ENCODE measurements around the gene GSK3B.

The GSK3B gene

DNA sequence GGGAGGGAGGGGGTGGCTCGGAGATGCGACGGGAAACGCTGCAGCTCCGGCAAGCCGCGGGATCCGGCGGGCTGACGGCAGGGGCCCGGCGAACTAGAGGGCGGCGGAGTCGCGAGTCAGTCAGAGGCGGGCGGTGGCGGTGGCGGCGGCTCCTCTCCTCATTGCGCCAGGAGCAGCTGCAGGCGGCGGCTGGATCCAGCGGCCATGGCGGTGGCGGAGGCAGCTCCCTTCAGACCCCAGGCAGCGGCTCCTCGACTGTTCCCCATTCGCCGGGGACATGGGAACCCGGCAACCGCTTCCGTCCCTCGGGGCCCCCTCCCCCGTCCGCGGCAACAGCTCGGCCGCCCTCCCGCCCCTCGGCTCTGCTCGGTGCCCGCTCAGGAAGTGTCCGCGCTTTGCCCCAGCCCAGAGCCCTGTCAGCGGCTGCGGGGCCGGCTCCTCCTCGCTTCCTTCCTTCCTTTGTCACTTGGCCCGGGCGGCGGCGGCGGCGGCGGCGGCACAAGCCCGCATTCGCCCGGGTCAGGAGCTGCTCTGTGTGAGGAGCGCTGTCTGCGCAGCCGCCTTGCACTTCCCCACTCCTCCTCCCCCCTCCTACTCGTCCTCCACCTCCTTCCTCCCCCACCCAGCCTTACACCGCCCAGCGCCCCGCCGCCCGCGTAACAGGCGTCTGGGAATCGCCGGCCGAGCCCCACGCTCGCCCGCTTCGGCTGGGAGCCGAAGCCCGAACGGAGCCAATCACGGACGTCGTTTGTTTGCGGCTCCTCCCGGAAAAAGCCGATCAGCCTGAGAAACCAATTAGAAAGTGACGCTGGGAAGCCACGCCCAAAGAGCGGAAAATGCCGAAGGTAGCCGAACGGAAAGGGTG is at the start of gene GSK3B:
Gene GSK3B, minus strand, starts transcription at position 537 of the 865 bp plus-strand sequence. CDS start 1,013 bp downstream, outside the sequence.
- DNase-seq (ENCODE audit: low spot score) = peak; percentile 99
- Mint-ChIP-seq H3K4me3 (no peak within 1 kb of the TSS), H3K36me3 (ENCODE audit: low read depth) (peaks cover 16% of the 10 kb centered on the region), H3K9me3 (no peaks in the 10 kb centered on the region), H3K4me1 (ENCODE audit: low read depth) (peaks cover 17% of the 10 kb centered on the region), H3K27me3 (ENCODE audit: low read depth) (no peaks in the 10 kb centered on the region), H3K27ac (no peak within 1 kb of the TSS)

DNA sequence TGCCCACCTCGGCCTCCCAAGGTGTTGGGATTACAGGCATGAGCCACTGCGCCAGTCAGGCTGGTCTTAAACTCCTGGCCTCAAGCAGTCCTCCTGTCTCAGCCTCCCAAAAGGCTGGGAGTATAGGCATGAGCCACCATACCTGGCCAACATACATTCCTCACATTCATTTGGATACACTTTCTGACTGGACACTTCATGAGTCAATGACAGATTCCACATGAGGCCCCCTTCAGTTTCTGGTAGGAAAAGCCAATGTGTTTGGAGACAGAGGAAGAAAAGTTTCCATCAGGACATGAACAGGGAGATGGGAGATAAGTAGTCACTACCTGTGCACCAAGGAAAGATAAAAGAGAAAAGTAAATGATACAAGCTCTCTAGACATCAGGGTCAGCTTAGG is 49.4 kb upstream of the GSK3B start:
- H3K27ac Mint-ChIP-seq = no peak overlapping the region
- no peak overlapping the region for H3K4me3 Mint-ChIP-seq
- no peaks in the 10 kb centered on the region for H3K36me3 Mint-ChIP-seq (ENCODE audit: low read depth)
- H3K27me3 Mint-ChIP-seq (ENCODE audit: low read depth) = no peaks in the 10 kb centered on the region
- DNase-seq (ENCODE audit: low spot score) = no peak
- H3K9me3 Mint-ChIP-seq = no peaks in the 10 kb centered on the region
- peaks cover 8% of the 10 kb centered on the region for H3K4me1 Mint-ChIP-seq (ENCODE audit: low read depth)

DNA sequence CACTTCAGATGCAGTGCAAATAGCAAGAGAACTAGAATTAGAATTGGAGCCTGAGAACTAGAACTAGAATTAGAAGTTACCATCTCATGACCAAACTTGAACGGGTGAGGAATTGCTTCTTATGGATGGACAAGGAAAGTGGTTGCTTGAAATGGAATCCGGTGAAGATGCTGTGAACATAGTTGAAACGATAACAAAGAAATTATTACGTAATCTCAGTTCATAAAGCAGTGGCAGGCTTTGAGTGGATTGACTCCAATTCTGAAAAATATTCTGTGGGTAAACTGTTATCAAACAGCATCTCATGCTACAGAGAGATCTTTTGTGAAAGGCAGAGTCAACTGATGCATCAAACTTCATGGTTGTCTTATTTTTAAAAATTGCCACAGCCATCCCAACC is 48.0 kb upstream of the GSK3B start:
- Mint-ChIP-seq H3K9me3 (no peaks in the 10 kb centered on the region), H3K27ac (no peak overlapping the region), H3K4me3 (no peak overlapping the region), H3K36me3 (ENCODE audit: low read depth) (no peaks in the 10 kb centered on the region), H3K4me1 (ENCODE audit: low read depth) (peaks cover 5% of the 10 kb centered on the region), H3K27me3 (ENCODE audit: low read depth) (no peaks in the 10 kb centered on the region)
- DNase-seq (ENCODE audit: low spot score) = no peak

DNA sequence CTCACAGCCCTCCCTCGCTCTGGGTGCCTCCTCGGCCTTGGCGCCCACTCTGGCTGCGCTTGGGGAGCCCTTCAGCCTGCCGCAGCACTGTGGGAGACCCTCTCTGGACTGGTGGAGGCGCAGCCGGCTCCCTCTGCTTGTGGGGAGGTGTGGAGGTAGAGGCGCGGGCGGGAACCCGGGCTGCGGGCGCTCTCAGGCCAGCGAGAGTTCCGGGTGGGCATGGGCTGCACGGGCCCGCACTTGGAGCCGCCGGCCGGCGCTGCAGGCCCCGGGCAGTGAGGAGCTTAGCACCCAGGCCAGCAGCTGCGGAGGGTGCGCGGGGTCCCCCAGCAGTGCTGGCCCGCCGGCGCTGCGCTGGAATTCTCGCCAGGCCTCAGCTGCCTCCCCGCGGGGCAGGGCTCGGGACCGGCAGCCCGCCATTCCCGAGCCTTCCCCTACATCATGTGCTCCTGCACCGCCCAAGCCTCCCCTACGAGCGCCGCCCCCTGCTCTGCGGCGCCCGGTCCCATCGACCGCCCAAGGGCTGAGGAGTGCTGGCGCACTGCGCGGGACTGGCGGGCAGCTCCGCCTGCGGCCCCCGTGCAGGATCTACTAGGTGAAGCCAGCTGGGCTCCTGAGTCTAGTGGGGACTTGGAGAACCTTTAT is 46.0 kb upstream of the GSK3B start:
- DNase-seq (ENCODE audit: low spot score) = no peak
- Mint-ChIP-seq H3K9me3 (no peaks in the 10 kb centered on the region), H3K27ac (no peak overlapping the region), H3K4me1 (ENCODE audit: low read depth) (peaks cover under 1% of the 10 kb centered on the region), H3K4me3 (no peak overlapping the region), H3K36me3 (ENCODE audit: low read depth) (no peaks in the 10 kb centered on the region), H3K27me3 (ENCODE audit: low read depth) (no peaks in the 10 kb centered on the region)

DNA sequence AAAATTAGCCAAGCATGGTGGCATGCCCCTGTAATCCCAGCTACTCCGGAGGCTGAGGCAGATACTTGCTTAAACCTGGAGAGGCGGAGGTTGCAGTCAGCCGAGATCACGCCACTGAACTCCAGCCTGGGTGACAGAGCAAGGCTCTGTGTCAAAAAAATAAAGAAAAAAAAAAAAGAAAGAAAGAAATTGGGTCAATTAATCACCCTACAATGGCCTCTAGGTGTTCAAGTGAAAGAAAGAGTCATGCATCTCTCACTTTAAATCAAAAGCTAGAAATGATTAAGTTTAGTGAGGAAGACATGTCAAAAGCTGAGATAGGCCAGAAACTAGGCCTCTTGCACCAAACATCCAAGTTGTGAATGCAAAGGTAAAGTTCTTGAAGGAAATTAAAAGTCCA is 44.9 kb upstream of the GSK3B start:
- Mint-ChIP-seq H3K36me3 (ENCODE audit: low read depth) (no peaks in the 10 kb centered on the region), H3K4me1 (ENCODE audit: low read depth) (no peaks in the 10 kb centered on the region), H3K9me3 (no peaks in the 10 kb centered on the region), H3K4me3 (no peak overlapping the region), H3K27me3 (ENCODE audit: low read depth) (no peaks in the 10 kb centered on the region), H3K27ac (no peak overlapping the region)
- DNase-seq (ENCODE audit: low spot score) = no peak

DNA sequence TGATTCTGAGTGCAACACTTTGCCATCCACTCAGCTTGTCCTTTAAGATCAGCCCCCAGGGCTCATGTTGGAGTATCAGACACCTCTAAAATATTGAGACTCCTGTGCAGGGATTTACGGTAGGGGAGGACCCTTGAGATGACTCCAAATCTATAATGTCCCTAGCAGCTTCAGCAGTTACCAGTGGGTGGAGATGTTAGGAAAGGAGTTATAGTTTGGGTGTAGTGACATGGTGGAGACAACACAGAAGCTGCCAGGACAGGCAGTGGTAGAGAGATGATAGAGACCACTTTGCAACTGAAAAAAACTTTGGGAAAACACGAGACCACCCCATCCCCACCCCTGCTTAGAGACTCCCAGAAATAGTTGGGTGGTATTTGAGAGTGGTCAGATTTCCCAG is 43.3 kb upstream of the GSK3B start:
- Mint-ChIP-seq H3K4me1 (ENCODE audit: low read depth) (no peaks in the 10 kb centered on the region), H3K4me3 (no peak overlapping the region), H3K9me3 (no peaks in the 10 kb centered on the region), H3K27me3 (ENCODE audit: low read depth) (no peaks in the 10 kb centered on the region), H3K27ac (no peak overlapping the region), H3K36me3 (ENCODE audit: low read depth) (no peaks in the 10 kb centered on the region)
- no peak for DNase-seq (ENCODE audit: low spot score)

DNA sequence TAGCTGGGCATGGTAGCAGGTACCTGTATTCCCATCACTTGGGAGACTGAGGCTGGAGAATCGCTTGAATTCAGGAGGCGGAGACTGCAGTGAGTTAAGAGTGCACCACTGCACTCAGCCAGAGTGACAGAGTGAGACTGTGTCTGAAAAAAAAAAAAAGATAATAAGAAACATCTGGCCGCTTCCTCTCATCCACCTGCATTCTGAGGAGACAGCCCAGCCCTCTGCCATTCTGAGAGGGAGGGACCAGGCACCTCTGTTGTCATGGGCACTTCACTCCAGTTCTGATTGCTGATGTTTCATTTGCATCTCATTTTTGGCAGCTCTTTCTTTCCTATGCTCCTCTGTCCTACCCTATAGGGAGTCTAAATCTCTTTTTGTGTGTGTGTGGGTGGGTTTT is 36.4 kb upstream of the GSK3B start:
- Mint-ChIP-seq H3K27ac (no peak overlapping the region), H3K4me3 (no peak overlapping the region), H3K9me3 (no peaks in the 10 kb centered on the region), H3K4me1 (ENCODE audit: low read depth) (no peaks in the 10 kb centered on the region), H3K36me3 (ENCODE audit: low read depth) (no peaks in the 10 kb centered on the region), H3K27me3 (ENCODE audit: low read depth) (peaks cover 8% of the 10 kb centered on the region)
- no peak for DNase-seq (ENCODE audit: low spot score)

DNA sequence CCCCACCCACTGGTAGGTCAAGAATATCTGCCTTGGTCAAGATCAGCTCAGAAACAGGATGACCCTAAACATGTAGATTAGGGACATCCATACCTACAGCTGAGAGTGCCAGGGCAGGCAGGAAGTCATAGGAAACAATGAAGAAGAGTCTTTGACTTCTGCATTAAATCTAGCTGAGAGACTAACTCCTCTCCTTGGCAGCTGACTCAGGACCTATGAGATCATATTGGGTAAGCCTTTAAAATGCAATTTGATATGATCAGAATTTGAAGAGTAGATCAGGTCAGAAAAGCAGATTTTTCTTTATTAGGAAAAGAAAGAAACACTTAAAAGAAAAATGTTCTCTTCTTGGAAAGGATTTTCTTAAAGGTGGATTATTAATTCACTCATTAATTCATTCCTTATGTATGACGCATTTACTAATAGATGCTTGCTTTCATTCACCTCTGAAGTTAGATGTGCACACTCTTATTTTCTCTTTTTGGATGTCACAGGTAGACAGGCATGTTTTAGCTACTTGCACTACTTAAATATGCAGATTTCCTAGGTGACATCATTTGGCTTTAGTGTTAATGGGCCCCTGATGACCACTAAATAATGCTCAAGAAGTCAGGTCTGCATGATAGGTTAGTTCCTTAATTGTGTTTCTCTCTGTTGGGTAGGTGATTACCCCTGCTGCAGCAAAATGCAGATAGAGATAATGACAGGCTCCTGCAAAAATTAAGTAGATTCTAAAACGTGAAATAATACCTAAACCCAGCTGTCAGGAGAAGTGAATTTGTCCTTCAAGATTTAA is 35.7 kb upstream of the GSK3B start:
- Mint-ChIP-seq H3K4me3 (no peak overlapping the region), H3K27me3 (ENCODE audit: low read depth) (peaks cover 8% of the 10 kb centered on the region), H3K9me3 (no peaks in the 10 kb centered on the region), H3K27ac (no peak overlapping the region), H3K4me1 (ENCODE audit: low read depth) (no peaks in the 10 kb centered on the region), H3K36me3 (ENCODE audit: low read depth) (no peaks in the 10 kb centered on the region)
- no peak for DNase-seq (ENCODE audit: low spot score)

DNA sequence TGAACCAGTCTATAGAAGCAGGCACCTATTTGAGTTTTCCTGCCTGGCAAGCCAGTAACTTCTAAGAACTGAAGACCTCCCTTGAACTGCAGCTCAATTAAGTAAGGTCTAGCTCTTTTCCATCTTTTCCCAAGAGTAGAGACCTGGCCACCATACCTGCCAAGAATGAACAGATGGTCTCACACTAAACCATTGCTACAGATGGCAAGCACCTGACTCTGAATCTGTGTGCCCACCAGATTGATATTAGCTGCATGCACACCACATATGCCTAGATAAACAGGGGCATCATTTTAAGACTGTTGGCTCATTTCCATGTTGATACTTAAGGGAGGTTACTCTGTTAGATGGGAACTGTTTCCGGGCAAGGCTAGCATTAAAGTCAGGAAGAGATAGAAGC is 34.8 kb upstream of the GSK3B start:
- no peaks in the 10 kb centered on the region for H3K36me3 Mint-ChIP-seq (ENCODE audit: low read depth)
- DNase-seq (ENCODE audit: low spot score) = no peak
- H3K4me3 Mint-ChIP-seq = no peak overlapping the region
- no peaks in the 10 kb centered on the region for H3K9me3 Mint-ChIP-seq
- H3K27ac Mint-ChIP-seq = no peak overlapping the region
- H3K27me3 Mint-ChIP-seq (ENCODE audit: low read depth) = peaks cover 8% of the 10 kb centered on the region
- no peaks in the 10 kb centered on the region for H3K4me1 Mint-ChIP-seq (ENCODE audit: low read depth)

DNA sequence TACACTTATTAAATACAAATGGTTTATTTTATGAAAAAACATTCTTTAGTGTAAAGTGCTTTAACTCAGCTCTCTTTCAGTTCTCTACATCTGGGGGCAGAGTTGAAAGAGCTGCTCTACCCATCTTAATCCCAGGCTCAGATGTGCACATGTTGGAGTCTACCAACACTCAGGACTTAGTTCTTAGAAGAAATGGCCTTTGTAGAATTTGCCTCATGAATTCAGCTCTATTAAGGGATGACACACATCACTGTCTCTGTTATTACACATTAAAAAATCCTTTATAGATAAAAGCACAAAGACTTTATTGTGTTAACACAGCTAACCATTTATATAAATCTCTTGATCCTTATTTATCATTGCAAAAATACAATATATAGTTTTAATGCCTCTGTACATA is 31.7 kb upstream of the GSK3B start:
- H3K27ac Mint-ChIP-seq = no peak overlapping the region
- DNase-seq (ENCODE audit: low spot score) = no peak
- no peak overlapping the region for H3K4me3 Mint-ChIP-seq
- peaks cover 11% of the 10 kb centered on the region for H3K27me3 Mint-ChIP-seq (ENCODE audit: low read depth)
- H3K36me3 Mint-ChIP-seq (ENCODE audit: low read depth) = no peaks in the 10 kb centered on the region
- no peaks in the 10 kb centered on the region for H3K4me1 Mint-ChIP-seq (ENCODE audit: low read depth)
- H3K9me3 Mint-ChIP-seq = no peaks in the 10 kb centered on the region

DNA sequence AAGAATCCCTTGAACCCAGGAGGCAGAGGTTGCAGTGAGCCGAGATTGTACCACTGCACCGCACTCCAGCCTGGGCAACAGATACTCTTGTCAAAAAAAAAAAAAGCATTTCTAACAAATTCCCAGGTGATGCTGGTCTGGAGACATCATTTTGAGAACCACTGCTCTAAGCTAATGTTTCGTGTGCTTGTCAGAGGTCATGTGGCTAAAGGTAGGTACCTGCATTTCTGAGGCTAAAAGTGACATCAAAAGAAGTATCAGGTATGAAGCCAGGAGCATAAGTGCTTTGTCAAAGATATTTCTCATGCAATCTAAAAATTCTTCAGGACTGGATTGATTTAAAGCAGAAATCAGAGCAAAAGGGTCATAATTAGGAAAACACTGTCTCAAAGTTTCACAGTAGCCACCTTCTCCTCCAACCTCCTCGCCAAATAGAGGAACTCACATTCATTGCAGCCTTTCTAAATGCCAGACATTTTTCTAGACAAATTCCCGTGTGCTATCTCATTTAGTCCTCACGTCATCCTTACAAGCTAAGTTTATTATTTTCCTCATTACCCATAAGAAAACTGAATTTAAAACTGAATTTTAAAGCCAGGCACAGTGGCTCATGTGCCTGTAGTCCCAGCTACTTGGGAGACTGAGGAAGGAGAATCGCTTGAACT is 25.7 kb upstream of the GSK3B start:
- H3K4me3 Mint-ChIP-seq = no peak overlapping the region
- no peaks in the 10 kb centered on the region for H3K4me1 Mint-ChIP-seq (ENCODE audit: low read depth)
- H3K36me3 Mint-ChIP-seq (ENCODE audit: low read depth) = no peaks in the 10 kb centered on the region
- DNase-seq (ENCODE audit: low spot score) = no peak
- H3K9me3 Mint-ChIP-seq = peaks cover 5% of the 10 kb centered on the region
- H3K27me3 Mint-ChIP-seq (ENCODE audit: low read depth) = peaks cover 14% of the 10 kb centered on the region
- H3K27ac Mint-ChIP-seq = no peak overlapping the region

DNA sequence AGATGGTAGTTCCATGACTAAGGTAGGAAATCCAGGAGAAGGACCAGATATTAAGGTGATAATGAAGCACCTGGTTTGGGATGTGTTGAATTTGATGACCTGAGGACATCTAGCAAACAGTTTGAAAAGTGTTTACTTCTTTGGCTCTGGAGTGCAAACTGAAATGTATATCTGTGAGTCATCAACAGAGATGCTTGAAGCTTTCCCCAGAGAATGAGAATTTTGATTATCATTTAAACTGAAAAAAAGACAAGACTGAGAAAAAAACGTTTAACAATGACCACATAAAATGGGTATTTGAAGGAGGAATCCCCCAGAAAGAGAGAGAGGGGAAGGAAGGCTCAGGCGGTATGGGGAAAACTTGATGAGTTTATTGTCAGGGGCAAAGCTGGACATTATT is 20.7 kb upstream of the GSK3B start:
- Mint-ChIP-seq H3K4me1 (ENCODE audit: low read depth) (no peaks in the 10 kb centered on the region), H3K27ac (no peak overlapping the region), H3K27me3 (ENCODE audit: low read depth) (peaks cover 6% of the 10 kb centered on the region), H3K9me3 (peaks cover 5% of the 10 kb centered on the region), H3K4me3 (no peak overlapping the region), H3K36me3 (ENCODE audit: low read depth) (no peaks in the 10 kb centered on the region)
- DNase-seq (ENCODE audit: low spot score) = no peak

DNA sequence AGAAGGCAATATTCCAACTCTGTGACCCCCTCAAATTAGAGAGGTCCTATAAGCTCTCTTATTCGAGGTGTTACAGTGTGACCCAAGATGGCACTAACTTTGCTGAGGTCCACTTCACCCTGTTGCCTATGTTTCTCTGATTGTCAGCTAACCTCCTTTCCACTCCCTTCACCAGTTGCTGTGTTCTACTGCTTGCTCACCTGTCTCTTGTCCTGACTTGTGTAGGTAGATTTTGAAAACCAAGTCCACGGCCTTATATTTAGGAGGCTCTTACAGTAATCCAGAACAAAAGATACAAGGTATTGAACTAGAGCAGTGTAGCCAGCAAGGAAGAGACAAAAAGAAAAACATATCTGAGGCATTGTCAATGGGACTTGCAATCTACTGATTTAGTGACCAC is 20.1 kb upstream of the GSK3B start:
- Mint-ChIP-seq H3K9me3 (peaks cover 5% of the 10 kb centered on the region), H3K27ac (no peak overlapping the region), H3K4me1 (ENCODE audit: low read depth) (no peaks in the 10 kb centered on the region), H3K36me3 (ENCODE audit: low read depth) (no peaks in the 10 kb centered on the region), H3K27me3 (ENCODE audit: low read depth) (peaks cover 4% of the 10 kb centered on the region), H3K4me3 (no peak overlapping the region)
- no peak for DNase-seq (ENCODE audit: low spot score)
